ENCODE data around the gene BLOC1S1.

The BLOC1S1 gene

DNA sequence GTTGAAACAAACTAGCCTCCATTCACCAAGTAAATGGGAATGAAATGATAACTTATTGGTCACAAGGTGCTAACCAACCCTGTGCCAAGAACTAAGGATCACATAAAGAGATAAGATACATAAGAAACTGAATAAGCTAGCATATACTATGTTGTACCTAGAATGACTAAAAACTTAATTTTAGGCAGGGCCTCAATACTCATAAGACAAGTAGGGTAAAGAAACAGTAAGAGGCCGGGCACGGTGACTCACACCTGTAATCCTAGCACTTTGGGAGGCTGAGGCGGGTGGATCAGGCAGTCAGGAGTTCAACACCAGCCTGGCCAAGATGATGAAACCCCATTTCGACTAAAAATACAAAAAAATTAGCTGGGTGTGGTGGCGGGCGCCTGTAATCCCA is 44.8 kb downstream of the BLOC1S1 start:
- H3K27ac ChIP-seq (ENCODE audit: low read depth, low read length): no peak overlapping the region
- H3K4ac ChIP-seq (ENCODE audit: low read depth, low read length): no peak overlapping the region
- peaks cover 26 to 36% of the 10 kb centered on the region in 2 experiments for H3K36me3 ChIP-seq (ENCODE audit: control insufficient read depth in 1 of 2, insufficient read depth in 2 of 2, low read length in 2 of 2)
- H3K4me1 ChIP-seq (ENCODE audit: control insufficient read depth in 1 of 2, insufficient read depth in 2 of 2, low read length in 2 of 2): no peaks in the 10 kb centered on the region
- H2AK5ac ChIP-seq (ENCODE audit: low read length): no peak overlapping the region
- no peaks in the 10 kb centered on the region for H3K27me3 ChIP-seq (ENCODE audit: insufficient read depth, low read length)
- H3K4me2 ChIP-seq (ENCODE audit: low read length): no peak overlapping the region
- H3K9ac ChIP-seq (ENCODE audit: low read length): no peak overlapping the region
- H3K18ac ChIP-seq (ENCODE audit: low read length): no peak overlapping the region
- H2BK120ac ChIP-seq (ENCODE audit: insufficient read depth, low read length, poor library complexity): no peak overlapping the region
- no peak overlapping the region for H3K23ac ChIP-seq (ENCODE audit: low read length)
- H4K8ac ChIP-seq (ENCODE audit: low read depth, low read length): no peak overlapping the region
- no peak overlapping the region for H2AFZ ChIP-seq (ENCODE audit: insufficient read depth, low read length, poor library complexity)
- H3K79me1 ChIP-seq (ENCODE audit: low read length): no peaks in the 10 kb centered on the region
- no peaks in the 10 kb centered on the region for H3K79me2 ChIP-seq (ENCODE audit: control insufficient read depth, insufficient read depth, low read length, poor library complexity)
- WGBS (ENCODE audit: extremely low coverage, insufficient coverage, insufficient read length): no CpG with 5 or more reads among the region's 6 CpGs
- H3K9me3 ChIP-seq (ENCODE audit: insufficient read depth, low read depth, low read length): no peaks in the 10 kb centered on the region
- H2BK12ac ChIP-seq (ENCODE audit: low read length): no peak overlapping the region
- H4K91ac ChIP-seq (ENCODE audit: low read depth, low read length): no peak overlapping the region
- no peak overlapping the region for H2BK5ac ChIP-seq (ENCODE audit: low read depth, low read length, poor library complexity)
- H3K4me3 ChIP-seq (ENCODE audit: low read depth, low read length): no peak overlapping the region
- DNase-seq: no peak
- no peak overlapping the region for H3K14ac ChIP-seq (ENCODE audit: low read length)
- H4K12ac ChIP-seq (ENCODE audit: low read depth, low read length): no peak overlapping the region

DNA sequence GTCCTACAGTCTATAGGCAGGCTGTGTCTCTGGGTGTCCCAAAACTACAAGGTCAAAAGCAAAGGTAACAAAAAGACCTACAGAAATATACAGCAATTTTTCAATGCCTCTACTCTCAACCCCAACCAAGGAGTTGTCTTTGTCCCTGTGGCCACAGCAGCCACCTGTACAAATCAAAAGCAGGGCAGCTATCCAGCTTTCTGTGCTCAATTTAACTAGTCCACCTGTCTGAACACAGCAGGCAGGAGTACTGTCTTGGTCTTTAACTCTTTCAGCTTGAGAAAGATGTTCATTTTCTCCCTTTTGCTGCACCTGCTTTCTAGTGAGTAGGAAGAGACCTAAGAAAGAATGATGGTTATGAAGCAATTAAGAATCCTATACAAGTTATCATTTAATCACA is 46.8 kb downstream of the BLOC1S1 start:
- H2BK120ac ChIP-seq (ENCODE audit: insufficient read depth, low read length, poor library complexity): no peak overlapping the region
- no peak overlapping the region for H3K18ac ChIP-seq (ENCODE audit: low read length)
- no peaks in the 10 kb centered on the region for H3K4me1 ChIP-seq (ENCODE audit: control insufficient read depth in 1 of 2, insufficient read depth in 2 of 2, low read length in 2 of 2)
- no peak overlapping the region for H3K9ac ChIP-seq (ENCODE audit: low read length)
- H3K4ac ChIP-seq (ENCODE audit: low read depth, low read length): no peak overlapping the region
- no peaks in the 10 kb centered on the region for H3K27me3 ChIP-seq (ENCODE audit: insufficient read depth, low read length)
- H2BK12ac ChIP-seq (ENCODE audit: low read length): no peak overlapping the region
- no peak overlapping the region for H4K12ac ChIP-seq (ENCODE audit: low read depth, low read length)
- H2AFZ ChIP-seq (ENCODE audit: insufficient read depth, low read length, poor library complexity): no peak overlapping the region
- no peak overlapping the region for H3K23ac ChIP-seq (ENCODE audit: low read length)
- no peak overlapping the region for H3K27ac ChIP-seq (ENCODE audit: low read depth, low read length)
- H3K9me3 ChIP-seq (ENCODE audit: insufficient read depth, low read depth, low read length): no peaks in the 10 kb centered on the region
- no peaks in the 10 kb centered on the region for H3K79me1 ChIP-seq (ENCODE audit: low read length)
- no peaks in the 10 kb centered on the region for H3K79me2 ChIP-seq (ENCODE audit: control insufficient read depth, insufficient read depth, low read length, poor library complexity)
- H3K4me2 ChIP-seq (ENCODE audit: low read length): no peak overlapping the region
- no peak overlapping the region for H2BK5ac ChIP-seq (ENCODE audit: low read depth, low read length, poor library complexity)
- H4K91ac ChIP-seq (ENCODE audit: low read depth, low read length): no peak overlapping the region
- no peak overlapping the region for H2AK5ac ChIP-seq (ENCODE audit: low read length)
- DNase-seq: no peak
- no peak overlapping the region for H3K14ac ChIP-seq (ENCODE audit: low read length)
- no peak overlapping the region for H3K4me3 ChIP-seq (ENCODE audit: low read depth, low read length)
- H4K8ac ChIP-seq (ENCODE audit: low read depth, low read length): no peak overlapping the region
- peaks cover 29 to 30% of the 10 kb centered on the region in 2 experiments for H3K36me3 ChIP-seq (ENCODE audit: control insufficient read depth in 1 of 2, insufficient read depth in 2 of 2, low read length in 2 of 2)

DNA sequence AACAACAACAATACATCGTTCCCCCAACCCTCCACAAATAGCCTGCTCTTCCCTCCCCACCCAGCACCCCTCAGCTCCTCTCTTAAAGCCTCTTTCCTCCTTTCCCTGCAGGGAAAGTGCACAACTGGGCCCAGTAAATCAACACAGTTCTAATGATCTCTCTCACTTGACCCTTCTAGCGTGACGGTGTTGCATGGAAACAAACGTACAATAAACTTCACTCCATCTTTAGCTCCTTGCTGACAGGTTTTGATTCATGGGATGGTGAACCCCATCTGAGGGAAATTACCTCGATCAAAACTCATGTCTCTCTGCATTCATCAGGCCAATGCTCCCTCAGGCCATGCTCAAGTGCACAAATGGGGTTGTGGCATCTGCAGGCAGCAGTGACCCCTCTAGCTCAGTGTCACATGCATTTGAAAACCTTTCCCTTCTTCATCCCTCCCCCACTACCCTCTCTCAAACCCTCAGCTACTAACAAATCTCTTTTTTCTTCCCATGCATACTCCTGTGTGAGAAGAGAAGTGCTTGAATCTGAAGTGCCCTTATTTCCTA is 50.0 kb downstream of the BLOC1S1 start:
- H3K27me3 ChIP-seq (ENCODE audit: insufficient read depth, low read length): no peaks in the 10 kb centered on the region
- no peak overlapping the region for H3K9ac ChIP-seq (ENCODE audit: low read length)
- H3K79me1 ChIP-seq (ENCODE audit: low read length): no peaks in the 10 kb centered on the region
- no peak overlapping the region for H3K18ac ChIP-seq (ENCODE audit: low read length)
- no peak overlapping the region for H2BK5ac ChIP-seq (ENCODE audit: low read depth, low read length, poor library complexity)
- H3K36me3 ChIP-seq (ENCODE audit: control insufficient read depth in 1 of 2, insufficient read depth in 2 of 2, low read length in 2 of 2): peaks cover 13 to 25% of the 10 kb centered on the region in 2 experiments
- no peak overlapping the region for H3K4ac ChIP-seq (ENCODE audit: low read depth, low read length)
- no peaks in the 10 kb centered on the region for H3K4me1 ChIP-seq (ENCODE audit: control insufficient read depth in 1 of 2, insufficient read depth in 2 of 2, low read length in 2 of 2)
- WGBS (ENCODE audit: extremely low coverage, insufficient coverage, insufficient read length): 100% methylated on average over 1 of the region's 5 CpGs
- no peak overlapping the region for H4K12ac ChIP-seq (ENCODE audit: low read depth, low read length)
- no peak overlapping the region for H3K4me3 ChIP-seq (ENCODE audit: low read depth, low read length)
- no peak overlapping the region for H2AK5ac ChIP-seq (ENCODE audit: low read length)
- H4K8ac ChIP-seq (ENCODE audit: low read depth, low read length): no peak overlapping the region
- no peak overlapping the region for H2BK12ac ChIP-seq (ENCODE audit: low read length)
- peak overlapping the region; percentile 41 for H3K23ac ChIP-seq (ENCODE audit: low read length)
- no peaks in the 10 kb centered on the region for H3K79me2 ChIP-seq (ENCODE audit: control insufficient read depth, insufficient read depth, low read length, poor library complexity)
- no peak overlapping the region for H4K91ac ChIP-seq (ENCODE audit: low read depth, low read length)
- H2AFZ ChIP-seq (ENCODE audit: insufficient read depth, low read length, poor library complexity): no peak overlapping the region
- H3K4me2 ChIP-seq (ENCODE audit: low read length): no peak overlapping the region
- H3K14ac ChIP-seq (ENCODE audit: low read length): no peak overlapping the region
- no peak for DNase-seq
- no peak overlapping the region for H2BK120ac ChIP-seq (ENCODE audit: insufficient read depth, low read length, poor library complexity)
- H3K27ac ChIP-seq (ENCODE audit: low read depth, low read length): no peak overlapping the region
- no peaks in the 10 kb centered on the region for H3K9me3 ChIP-seq (ENCODE audit: insufficient read depth, low read depth, low read length)

DNA sequence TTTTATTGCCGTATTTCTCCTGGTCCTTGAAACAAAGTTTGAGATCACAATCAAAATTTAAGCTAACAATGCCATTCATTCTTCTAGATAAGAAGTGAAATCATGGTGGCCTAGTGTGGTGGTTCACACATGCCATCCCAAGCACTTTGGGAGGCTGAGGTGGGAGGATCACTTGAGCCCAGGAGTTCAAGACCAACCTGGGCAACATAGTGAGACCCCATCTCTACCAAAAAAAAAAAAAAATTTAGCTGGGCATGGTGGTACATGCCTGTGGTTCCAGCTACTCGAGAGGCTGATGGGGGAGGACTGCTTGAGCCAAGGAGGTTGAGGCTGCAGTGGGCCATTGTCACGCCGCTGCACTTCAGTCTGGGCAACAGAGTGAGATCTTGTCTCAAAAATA is 51.3 kb downstream of the BLOC1S1 start:
- Histone ChIP-seq H3K79me1 (ENCODE audit: low read length) (no peaks in the 10 kb centered on the region), H2BK5ac (ENCODE audit: low read depth, low read length, poor library complexity) (no peak overlapping the region), H3K9ac (ENCODE audit: low read length) (no peak overlapping the region), H3K4me3 (ENCODE audit: low read depth, low read length) (no peak overlapping the region), H2AFZ (ENCODE audit: insufficient read depth, low read length, poor library complexity) (no peak overlapping the region), H4K91ac (ENCODE audit: low read depth, low read length) (no peak overlapping the region), H3K4me1 (ENCODE audit: control insufficient read depth in 1 of 2, insufficient read depth in 2 of 2, low read length in 2 of 2) (no peaks in the 10 kb centered on the region), H2BK12ac (ENCODE audit: low read length) (no peak overlapping the region), H3K23ac (ENCODE audit: low read length) (no peak overlapping the region), H4K12ac (ENCODE audit: low read depth, low read length) (no peak overlapping the region), H3K18ac (ENCODE audit: low read length) (no peak overlapping the region), H2BK120ac (ENCODE audit: insufficient read depth, low read length, poor library complexity) (no peak overlapping the region), H3K14ac (ENCODE audit: low read length) (no peak overlapping the region), H3K79me2 (ENCODE audit: control insufficient read depth, insufficient read depth, low read length, poor library complexity) (no peaks in the 10 kb centered on the region), H3K36me3 (ENCODE audit: control insufficient read depth in 1 of 2, insufficient read depth in 2 of 2, low read length in 2 of 2) (peaks cover 18 to 26% of the 10 kb centered on the region in 2 experiments), H3K27me3 (ENCODE audit: insufficient read depth, low read length) (no peaks in the 10 kb centered on the region), H3K27ac (ENCODE audit: low read depth, low read length) (no peak overlapping the region), H2AK5ac (ENCODE audit: low read length) (no peak overlapping the region), H3K4ac (ENCODE audit: low read depth, low read length) (no peak overlapping the region), H3K9me3 (ENCODE audit: insufficient read depth, low read depth, low read length) (no peaks in the 10 kb centered on the region), H4K8ac (ENCODE audit: low read depth, low read length) (no peak overlapping the region), H3K4me2 (ENCODE audit: low read length) (no peak overlapping the region)
- no CpG with 5 or more reads among the region's 4 CpGs for WGBS (ENCODE audit: extremely low coverage, insufficient coverage, insufficient read length)
- DNase-seq: peak in 1 of 2 donors; percentile 16

Data from trophoblast cell (in vitro differentiated cells and primary cell).